HG03460 (cell line): Measurements from ENCODE around the gene PNCK.
"Not testable (repeated sequence)": the region's sequence is repeated elsewhere in the genome, so short reads cannot be mapped to it uniquely, and the experiment has no call there.

Source experiments
- ATAC-seq: cut with Tn5 transposase; IDR thresholded peaks from one replicate; pipeline ENCODE4 v1.9.1; 2021; ENCODE audit not compliant: unreplicated experiment

Gene PNCK

DNA sequence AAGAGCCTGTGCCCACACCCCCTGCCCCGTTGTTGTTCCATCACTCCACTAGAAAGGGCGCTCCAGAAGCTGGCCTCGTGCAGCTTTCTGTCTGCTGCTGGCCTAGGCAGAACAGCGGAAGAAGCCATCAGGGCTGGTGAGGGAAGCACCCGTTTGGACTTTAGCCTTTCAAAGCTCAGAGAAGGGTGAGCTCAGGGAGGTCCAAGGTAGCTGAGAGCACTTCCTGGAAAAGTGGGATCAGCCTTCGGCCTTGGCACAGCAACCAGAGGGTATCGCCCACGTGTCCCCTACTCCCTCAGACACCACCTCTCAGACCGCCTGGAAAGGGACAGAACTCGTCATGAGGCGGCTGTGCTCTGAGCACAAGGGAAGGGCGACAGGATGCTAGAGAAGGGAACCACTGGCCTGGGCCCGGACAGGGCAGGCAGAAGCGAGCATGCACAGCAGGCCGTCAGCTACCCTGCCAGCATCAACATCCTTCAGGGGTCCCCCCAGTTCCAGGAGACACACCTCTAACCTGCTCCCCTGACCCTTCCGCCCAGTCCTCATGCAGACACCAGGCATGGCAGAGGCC lies 25.7 kb upstream of the PNCK start:
- ATAC-seq, result not testable (repeated sequence)

DNA sequence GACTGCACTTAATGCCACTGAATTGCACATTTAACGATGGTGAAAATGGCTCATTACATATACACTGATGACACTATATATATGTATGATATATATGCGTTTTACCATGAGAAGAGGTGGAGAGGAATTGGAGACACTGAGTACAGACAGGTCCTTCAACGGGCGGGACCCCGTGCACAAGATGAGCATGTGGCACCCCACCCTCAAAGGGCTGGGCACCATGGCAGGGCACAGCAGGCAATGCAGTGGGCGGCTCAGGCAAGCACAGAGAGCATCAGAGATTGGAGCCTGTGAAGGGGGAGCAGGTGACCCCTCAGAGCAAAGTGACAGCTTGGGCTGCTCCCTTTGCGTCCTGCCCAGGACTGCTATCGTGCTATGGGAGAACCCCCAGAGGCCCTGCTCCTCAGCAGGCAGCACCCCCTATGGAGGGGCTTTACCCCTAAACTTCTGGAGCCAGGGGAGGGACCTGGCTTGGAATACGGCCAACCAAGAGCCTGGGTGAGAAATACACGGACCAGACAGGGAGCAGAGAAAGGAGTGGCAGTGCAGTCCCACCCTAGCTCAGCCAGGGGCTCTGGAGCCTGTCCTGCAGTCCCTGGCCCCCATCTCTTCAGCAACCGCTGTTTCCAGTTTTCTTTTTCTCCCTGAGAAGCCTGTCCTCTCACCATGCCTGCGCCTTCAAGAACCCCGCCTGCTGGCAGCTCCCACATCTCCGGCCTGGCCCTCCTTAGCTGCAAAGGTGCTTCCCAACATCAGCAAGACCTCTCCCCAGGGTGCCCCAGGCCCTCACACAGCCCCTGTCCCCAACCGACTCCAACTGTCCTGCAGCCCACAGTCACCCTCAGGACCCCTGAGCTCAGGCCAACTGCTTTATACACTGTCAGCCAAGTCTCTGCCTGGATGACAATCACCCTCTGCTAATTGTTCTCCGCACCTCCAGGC lies 24.6 kb upstream of the PNCK start:
- ATAC-seq, result no peak

DNA sequence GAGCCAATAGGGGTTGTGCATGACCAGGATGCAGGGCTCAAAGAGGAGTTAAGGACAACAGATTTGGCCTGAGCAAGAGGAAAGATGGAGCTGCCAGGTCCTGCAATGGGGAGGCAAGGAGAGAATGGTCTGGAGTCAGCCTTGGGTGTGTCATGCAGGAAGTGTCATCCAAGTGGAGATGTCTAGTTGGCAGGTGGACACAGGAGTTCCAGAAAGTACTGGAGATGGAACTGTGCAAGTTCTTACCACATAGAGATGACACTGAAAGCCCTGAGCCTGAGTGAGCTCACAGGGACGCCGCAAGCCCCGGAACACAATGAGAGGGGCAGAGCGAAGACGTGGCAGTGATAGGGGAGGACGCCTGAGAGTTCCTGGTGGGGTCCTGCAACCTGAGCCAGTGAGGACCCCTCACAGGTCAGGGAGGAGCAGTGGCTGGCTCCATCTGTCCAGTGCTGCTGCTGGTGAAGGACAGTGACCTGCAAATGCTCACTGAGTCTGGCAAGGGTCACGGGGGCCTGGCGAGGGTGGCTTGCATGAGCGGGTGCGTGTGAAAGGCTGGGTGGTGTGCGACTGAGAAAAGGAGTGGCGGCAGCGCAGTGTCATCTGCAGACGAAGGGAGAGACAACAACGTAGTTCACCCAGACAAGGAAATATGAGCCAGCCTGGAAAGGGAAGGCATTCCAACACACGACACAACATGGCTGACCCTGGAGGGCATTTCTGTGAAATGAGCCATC lies 23.5 kb upstream of the PNCK start:
- not testable (repeated sequence) for ATAC-seq

DNA sequence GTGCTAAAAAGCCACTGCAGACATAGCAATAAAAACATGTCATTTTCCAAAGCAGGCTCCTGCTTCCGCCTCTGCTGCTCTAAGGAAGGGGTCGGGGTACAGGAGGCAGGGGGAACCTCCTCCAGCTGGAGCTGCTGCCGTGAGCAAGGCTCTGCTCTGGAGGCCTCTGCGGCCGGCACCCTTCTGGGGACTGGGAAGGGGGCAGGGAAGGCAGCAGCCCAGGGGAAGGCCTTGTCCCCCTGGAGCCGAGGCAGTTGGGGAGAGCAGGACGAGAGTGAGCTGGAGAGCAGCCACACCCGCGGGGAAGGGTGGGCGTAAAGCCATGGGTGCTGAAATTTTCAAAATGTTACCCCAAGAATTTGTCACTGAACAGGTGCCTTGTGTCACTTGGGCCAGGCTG lies 22.9 kb upstream of the PNCK start:
- ATAC-seq, result not testable (repeated sequence)

DNA sequence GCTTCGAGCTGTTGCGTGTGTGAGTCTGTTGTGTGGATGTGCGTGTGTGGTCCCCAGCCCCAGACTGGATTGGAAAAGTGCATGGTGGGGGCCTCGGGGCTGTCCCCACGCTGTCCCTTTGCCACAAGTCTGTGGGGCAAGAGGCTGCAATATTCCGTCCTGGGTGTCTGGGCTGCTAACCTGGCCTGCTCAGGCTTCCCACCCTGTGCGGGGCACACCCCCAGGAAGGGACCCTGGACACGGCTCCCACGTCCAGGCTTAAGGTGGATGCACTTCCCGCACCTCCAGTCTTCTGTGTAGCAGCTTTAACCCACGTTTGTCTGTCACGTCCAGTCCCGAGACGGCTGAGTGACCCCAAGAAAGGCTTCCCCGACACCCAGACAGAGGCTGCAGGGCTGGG lies 22.5 kb upstream of the PNCK start:
- no peak for ATAC-seq

DNA sequence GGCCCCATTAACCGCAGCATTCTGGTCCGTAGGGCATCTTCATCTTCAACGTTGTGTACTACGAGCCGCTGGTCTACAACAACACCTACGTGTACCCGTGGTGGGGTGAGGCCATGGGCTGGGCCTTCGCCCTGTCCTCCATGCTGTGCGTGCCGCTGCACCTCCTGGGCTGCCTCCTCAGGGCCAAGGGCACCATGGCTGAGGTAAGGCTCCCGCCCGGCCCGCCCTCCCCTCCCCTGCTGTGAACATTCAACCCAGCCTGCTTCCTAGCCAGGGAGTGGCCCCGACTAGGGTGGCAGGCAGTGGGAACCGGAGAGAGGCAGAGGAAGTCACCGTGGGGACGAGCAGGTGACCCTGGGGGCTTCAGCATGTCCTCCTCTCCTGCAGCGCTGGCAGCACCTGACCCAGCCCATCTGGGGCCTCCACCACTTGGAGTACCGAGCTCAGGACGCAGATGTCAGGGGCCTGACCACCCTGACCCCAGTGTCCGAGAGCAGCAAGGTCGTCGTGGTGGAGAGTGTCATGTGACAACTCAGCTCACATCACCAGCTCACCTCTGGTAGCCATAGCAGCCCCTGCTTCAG lies 21.2 kb upstream of the PNCK start:
- no peak for ATAC-seq

DNA sequence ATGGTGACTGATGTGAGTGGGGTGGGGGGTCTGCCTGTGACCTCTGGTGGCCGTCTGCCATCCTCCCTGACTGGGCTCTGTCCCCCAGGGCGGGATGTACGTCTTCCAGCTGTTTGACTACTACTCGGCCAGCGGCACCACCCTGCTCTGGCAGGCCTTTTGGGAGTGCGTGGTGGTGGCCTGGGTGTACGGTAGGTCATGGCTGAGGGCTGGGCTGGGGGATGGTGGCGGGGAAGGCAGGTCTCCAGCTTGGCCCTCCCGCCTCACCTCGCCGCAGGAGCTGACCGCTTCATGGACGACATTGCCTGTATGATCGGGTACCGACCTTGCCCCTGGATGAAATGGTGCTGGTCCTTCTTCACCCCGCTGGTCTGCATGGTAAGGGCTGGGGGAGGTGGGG lies 20.6 kb upstream of the PNCK start:
- not testable (repeated sequence) for ATAC-seq

DNA sequence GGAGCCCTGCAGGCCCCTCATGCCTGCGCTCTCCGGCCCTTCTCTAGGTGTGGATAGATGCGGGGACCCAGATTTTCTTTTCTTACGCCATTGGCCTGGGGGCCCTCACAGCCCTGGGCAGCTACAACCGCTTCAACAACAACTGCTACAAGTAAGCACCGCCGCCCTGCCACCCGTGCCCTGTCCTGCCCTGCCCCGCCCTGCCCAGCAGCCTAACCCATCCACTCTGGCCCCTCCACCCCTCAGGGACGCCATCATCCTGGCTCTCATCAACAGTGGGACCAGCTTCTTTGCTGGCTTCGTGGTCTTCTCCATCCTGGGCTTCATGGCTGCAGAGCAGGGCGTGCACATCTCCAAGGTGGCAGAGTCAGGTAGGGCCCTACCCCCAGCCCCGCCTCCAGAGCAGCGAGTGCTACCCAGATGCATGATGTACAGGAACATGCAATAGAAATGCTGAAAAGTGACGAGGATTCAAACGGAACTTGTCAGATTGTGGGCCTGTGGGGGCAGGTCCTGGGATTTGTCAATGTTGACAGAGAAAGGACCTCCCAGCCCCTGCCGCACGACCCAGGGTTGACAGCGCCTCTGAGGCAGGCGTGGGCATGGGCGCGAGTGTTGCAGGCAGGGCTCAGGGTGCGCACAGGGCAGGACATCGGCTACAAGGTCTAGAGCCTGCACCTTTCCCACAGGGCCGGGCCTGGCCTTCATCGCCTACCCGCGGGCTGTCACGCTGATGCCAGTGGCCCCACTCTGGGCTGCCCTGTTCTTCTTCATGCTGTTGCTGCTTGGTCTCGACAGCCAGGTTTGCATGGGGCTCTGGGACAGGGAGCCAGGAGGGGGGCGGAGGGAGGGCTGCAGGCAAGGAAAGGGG lies 19.8 kb upstream of the PNCK start:
- ATAC-seq, result no peak

DNA sequence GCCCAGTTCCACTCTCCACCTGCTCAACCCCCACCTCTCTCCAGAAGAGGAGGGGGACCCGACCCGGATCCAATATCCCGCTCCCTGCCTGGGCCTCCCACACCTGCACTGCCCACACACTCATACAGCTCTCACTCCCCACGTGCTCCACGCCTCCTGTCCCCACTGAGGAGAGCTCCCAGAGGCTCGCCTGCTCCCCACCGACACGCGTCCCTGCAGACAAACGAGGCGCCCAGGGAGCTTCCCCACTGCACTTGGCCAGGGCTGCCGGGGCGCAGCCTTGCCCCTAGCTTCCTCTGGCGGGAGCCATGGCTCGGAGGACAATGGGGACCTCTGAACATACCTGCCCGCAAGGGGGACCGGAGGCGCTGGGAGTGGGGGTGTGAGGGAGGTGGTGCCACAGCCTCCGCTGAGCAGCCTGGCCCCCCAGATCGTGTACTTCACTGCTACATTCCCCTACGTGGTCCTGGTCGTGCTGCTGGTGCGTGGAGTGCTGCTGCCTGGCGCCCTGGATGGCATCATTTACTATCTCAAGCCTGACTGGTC lies 19.1 kb upstream of the PNCK start:
- ATAC-seq, result no peak

DNA sequence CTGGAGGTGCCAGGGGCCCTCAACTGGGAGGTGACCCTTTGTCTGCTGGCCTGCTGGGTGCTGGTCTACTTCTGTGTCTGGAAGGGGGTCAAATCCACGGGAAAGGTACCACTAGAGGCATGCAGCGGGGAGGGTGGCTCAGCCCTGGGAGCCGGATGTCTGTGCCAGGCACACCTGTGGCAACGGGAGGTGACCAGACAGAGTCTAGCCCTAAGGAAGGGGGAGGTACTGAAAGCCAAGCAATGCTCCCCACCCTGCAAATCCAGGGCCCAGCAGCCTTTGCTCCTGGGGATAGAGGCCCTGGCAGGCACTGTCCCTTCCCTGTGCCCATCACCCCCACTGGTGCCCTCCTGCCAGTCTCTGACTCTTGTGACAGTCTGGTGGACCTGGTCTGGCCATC lies 18.4 kb upstream of the PNCK start:
- no peak for ATAC-seq

DNA sequence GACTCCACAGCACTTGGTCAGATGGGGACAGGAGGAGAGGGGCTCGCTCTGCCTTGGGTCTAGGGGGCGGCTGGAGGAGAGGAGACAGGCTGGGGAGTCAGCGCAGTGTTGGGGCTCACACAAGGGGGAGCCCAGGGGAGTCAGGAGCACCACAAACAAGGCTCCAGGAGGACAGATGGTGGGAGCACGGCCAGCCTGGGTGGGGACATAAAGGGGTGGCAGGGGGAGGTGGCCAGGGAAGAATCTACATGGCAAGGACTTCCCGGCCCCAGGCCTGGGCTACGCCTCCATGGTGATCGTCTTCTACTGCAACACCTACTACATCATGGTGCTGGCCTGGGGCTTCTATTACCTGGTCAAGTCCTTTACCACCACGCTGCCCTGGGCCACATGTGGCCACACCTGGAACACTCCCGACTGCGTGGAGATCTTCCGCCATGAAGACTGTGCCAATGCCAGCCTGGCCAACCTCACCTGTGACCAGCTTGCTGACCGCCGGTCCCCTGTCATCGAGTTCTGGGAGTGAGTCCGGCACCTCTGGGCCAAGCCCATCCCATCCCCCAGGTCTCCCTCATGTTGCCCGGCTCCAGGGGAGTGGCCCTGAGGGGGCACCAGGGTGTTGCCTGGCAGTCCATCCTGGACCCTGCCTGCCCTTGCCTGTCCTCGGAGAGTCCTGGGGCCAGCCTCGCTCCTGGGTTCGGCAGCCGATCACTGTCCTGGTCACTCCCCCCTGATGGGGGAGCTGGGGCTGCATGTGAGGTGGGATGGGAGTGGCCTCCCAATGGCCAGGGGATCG lies 17.6 kb upstream of the PNCK start:
- ATAC-seq, result not testable (repeated sequence)

DNA sequence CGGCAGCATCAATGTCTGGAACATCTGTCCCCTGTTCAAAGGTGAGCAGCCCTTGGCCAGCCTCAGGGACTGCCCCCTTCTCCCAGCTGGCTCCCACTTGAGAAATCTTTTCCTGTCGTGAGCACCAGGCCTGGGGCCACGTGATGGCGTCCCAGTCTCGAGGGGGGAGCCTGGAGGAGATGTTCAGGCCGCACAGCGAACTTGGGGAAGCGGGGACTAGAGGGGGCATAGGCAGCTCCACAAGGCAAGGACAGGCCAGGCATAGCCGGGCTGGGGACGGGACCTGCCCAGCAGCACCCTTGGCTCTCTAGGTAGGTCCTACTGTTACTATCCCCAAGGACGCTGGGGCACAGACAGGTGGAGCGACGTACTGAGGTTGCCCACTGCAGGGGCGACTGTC lies 16.9 kb upstream of the PNCK start:
- no peak for ATAC-seq

DNA sequence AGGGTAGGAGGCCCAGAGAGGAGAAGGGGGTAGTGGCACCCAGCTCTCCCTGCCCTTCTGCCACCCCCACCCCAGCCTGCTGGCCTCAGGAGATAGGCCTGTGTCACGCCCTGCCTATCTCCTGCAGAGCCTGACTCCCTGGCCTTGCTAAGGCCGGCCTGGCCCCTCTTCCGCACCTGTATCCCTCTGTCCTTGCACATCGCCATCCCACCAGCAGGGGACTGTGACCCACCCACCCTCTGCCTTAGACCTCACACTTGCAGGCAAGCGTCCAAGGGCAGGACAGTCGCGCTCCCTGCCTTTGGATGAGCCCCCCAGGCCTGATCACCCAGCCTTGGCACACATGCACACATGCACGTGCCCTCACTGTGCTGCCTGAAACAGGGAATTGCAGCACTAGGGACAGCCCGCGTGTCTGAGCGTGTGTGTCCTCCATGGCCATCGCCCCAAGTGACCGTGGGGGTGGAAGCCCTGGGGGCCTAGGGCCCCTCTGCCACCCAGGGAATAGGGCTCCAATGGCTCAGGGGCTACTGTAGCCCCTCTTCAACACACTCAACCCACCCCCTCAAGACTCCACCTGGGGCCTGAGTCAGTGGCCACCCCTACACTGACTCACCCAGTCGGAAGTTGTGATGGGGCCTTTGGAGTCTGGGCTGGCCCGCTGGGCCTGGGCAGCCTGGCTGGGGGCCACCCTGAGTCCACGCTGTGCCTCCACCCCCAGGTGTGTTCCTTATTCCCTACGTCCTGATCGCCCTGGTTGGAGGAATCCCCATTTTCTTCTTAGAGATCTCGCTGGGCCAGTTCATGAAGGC lies 16.2 kb upstream of the PNCK start:
- no peak for ATAC-seq

DNA sequence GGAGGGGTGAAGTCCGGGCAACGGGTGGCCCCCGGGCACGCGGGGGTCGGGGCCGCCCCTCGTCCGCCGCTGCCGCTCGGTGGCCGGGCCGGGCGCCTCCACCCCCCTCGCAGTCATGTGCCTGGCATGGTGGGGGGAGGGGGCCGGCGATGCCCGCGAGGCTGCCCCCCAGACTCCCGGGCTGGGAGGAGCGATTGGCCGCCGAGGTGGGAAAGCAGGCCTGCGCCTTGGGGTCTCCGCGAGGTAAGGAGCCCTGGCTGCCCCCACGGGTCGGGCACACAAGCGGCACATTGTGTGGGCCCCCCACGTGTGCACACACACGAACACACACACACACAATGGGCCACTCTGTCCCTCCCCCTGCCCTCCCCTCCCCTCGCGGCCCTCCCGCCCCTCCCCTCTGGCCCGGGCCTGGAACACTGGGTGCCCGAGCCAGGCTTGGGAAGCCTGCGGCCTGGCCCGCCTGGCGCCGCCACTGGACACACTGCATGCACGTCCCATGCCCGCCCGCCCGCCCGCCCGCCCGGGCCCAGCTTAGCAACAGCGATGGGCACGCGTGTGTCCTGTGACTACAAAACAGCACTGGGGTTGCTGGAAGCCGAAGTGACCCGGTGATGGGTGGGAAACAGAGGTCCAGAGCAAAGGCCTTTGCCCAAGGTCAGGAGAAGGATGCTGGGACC lies 15.4 kb upstream of the PNCK start:
- no peak for ATAC-seq

DNA sequence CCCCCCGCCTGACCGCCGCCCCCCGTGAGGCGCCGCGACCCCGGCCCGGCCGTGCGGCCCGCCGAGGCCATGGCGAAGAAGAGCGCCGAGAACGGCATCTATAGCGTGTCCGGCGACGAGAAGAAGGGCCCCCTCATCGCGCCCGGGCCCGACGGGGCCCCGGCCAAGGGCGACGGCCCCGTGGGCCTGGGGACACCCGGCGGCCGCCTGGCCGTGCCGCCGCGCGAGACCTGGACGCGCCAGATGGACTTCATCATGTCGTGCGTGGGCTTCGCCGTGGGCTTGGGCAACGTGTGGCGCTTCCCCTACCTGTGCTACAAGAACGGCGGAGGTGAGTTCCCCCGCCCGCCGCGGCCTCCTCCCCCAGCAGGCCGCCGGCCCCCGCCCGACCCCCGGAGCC lies 14.9 kb upstream of the PNCK start:
- no peak for ATAC-seq

DNA sequence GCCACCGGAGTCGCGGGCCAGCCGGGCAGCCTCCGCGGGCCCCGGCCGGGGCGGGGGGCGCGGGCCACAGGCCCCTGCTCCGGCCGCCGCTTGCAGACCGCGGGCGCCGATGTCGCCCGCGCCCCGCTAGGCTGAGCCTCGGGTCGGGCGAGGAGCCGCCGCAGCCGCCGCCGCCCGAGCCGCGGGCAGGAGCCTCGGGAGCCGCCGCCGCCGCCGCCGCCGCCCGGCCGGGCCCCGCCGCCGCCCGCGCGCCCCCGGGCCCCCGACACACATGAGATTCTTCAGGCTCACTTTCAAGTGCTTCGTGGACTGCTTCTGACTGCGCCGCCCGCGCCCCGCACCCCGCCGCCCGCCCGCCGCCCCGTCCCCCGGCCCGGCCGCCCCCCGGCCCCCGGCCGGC lies 14.5 kb upstream of the PNCK start:
- ATAC-seq, result no peak

DNA sequence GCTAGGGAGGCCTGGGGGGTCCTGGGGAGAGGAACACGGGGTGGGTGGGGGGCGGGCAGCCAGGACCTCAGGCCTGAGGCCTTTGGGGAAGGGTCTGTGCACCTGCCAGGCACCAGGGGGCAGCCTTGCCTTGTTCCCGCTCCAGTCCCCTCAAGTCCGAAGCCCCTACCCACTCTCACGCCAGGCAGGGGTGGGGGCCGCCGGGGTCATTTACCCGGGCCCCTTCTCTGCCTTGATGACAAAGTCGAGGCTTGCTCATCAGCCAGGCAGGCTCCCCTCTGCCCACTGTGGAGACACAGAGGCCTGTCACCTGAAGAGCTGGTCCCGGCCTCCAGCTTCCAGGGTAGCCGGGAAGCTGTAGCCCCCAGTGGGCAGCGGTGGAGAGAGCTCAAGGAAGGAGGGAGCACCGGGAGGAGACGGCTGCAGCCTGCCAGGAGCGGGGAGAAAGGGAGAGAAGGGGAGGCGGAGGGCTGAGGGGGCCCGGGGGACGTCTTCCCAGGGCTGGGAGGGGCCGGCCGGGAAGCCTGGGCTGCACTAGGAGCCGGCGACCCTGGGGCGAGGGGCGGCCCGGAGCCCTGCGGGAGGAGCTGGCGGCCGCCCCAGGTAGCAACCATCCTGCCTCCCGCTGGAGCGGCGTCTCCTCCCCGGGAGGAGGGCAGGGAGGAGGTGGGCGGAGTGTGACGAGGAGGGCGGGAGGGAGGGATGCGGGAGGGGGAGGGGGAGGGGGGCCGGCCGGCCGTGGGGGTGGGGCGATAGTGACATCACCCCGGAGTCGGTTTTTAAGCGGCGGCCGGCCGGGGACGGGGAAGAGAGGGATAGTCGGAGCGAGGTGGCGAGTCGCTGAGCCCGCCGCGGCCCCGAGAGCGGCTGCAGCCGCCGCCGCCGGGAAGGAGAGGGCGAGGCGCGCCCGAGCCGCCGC lies 13.8 kb upstream of the PNCK start, which contains the start of gene SLC6A8:
SLC6A8 (plus strand) TSS at position 806 of the 919 bp plus-strand sequence. CDS start 649 bp downstream, outside the sequence.
- no peak for ATAC-seq
